Stomach smooth muscle (tissue), 2 donors: ENCODE results near the gene SHB.

ENCODE experiments used
- H3K27ac ChIP-seq: one replicate; pipeline ENCODE4 v1.7.0; 2013; ENCODE audit warnings: mild to moderate bottlenecking, low read length, inconsistent platforms
- H3K27me3 ChIP-seq, 2 donors: one replicate each; pipeline ENCODE4 v1.7.0; 2013; ENCODE audit warnings: low read length in 2 of 2; ENCODE audit not compliant: insufficient read depth in 2 of 2, control insufficient read depth in 1 of 2
- H3K36me3 ChIP-seq, 2 donors: one replicate each; pipeline ENCODE4 v1.7.0; 2013; ENCODE audit warnings: low read length in 2 of 2; ENCODE audit not compliant: control insufficient read depth in 2 of 2, insufficient read depth in 2 of 2
- H3K4me1 ChIP-seq: one replicate; pipeline ENCODE4 v1.7.0; 2013; ENCODE audit warnings: low read length; ENCODE audit not compliant: control insufficient read depth, insufficient read depth
- H3K4me3 ChIP-seq, 2 donors: one replicate each; pipeline ENCODE4 v1.7.0; 2013; ENCODE audit warnings: low read length in 2 of 2
- H3K9ac ChIP-seq, 2 donors: one replicate each; pipeline ENCODE4 v1.7.0; 2013; ENCODE audit warnings: low read length in 2 of 2, mild to moderate bottlenecking in 1 of 2
- H3K9me3 ChIP-seq, 2 donors: one replicate each; pipeline ENCODE4 v1.7.0; 2013; ENCODE audit warnings: low read length in 2 of 2; ENCODE audit not compliant: control insufficient read depth in 2 of 2
- donor health status: healthy.
- donor health status: Pancreatic carcinoma.

SHB gene

DNA sequence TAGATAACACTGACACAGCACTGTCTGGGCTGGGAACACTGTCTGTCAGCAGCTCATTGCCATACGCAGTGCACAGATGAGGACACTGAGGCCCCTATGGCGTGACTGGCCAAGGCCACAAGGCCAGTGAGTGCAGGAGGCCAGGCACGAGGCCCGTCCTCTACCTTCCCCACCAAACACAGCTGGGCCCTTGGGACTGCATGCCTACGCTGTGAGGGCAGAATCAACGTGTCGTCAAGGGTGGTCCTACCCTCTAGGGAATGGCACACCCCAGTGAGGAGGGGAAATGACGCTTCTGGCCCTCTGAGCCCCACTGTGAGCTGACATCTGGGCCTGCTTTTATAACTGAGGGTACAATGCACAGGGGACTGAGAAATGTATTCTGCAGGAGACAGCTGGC lies 123.0 kb downstream of the SHB start:
- peaks cover 34% of the 10 kb centered on the region for H3K4me1 ChIP-seq
- H3K36me3 ChIP-seq: peaks cover 5 to 24% of the 10 kb centered on the region in 2 donors
- H3K4me3 ChIP-seq: no peak overlapping the region

GRCh38 chr9:37944671-37945481 lies 124.2 kb downstream of the SHB start:
- peaks cover 4 to 22% of the 10 kb centered on the region in 2 donors for H3K36me3 ChIP-seq
- H3K9me3 ChIP-seq: no peaks in the 10 kb centered on the region
- H3K27me3 ChIP-seq: no peaks in the 10 kb centered on the region
- H3K27ac ChIP-seq: no peak overlapping the region
- H3K9ac ChIP-seq: no peak overlapping the region
- H3K4me3 ChIP-seq: no peak overlapping the region
- peaks cover 34% of the 10 kb centered on the region for H3K4me1 ChIP-seq

More for the DNA sequence above, 123.0 kb downstream of the SHB start:
- H3K9ac ChIP-seq: no peak overlapping the region
- no peak overlapping the region for H3K27ac ChIP-seq
- H3K27me3 ChIP-seq: no peaks in the 10 kb centered on the region
- H3K9me3 ChIP-seq: no peaks in the 10 kb centered on the region

- Histone ChIP-seq H3K9me3 (no peaks in the 10 kb centered on the region), H3K9ac (no peak overlapping the region), H3K27ac (peak overlapping the region; percentile 6), H3K36me3 (peaks cover 4 to 22% of the 10 kb centered on the region in 2 donors), H3K27me3 (no peaks in the 10 kb centered on the region), H3K4me3 (no peak overlapping the region), H3K4me1 (peaks cover 37% of the 10 kb centered on the region)
Measured at GRCh38 chr9:37944266-37944650, 124.8 kb downstream of the SHB start.

GRCh38 chr9:37943345-37944265 lies 125.4 kb downstream of the SHB start:
- Histone ChIP-seq H3K9ac (no peak overlapping the region), H3K4me1 (peaks cover 44% of the 10 kb centered on the region), H3K27me3 (no peaks in the 10 kb centered on the region), H3K27ac (peak overlapping the region; percentile 6), H3K4me3 (no peak overlapping the region), H3K36me3 (peaks cover 4 to 22% of the 10 kb centered on the region in 2 donors), H3K9me3 (no peaks in the 10 kb centered on the region)

GRCh38 chr9:37942621-37943344 lies 126.2 kb downstream of the SHB start:
- peaks cover 48% of the 10 kb centered on the region for H3K4me1 ChIP-seq

GRCh38 chr9:37941253-37941652 lies 127.8 kb downstream of the SHB start:
- Histone ChIP-seq H3K27ac (no peak overlapping the region), H3K27me3 (no peaks in the 10 kb centered on the region), H3K9me3 (no peaks in the 10 kb centered on the region), H3K9ac (no peak overlapping the region), H3K4me3 (no peak overlapping the region), H3K4me1 (peaks cover 48% of the 10 kb centered on the region), H3K36me3 (peaks cover 4 to 6% of the 10 kb centered on the region in 2 donors)

More at GRCh38 chr9:37942621-37943344, 126.2 kb downstream of the SHB start:
- no peaks in the 10 kb centered on the region for H3K9me3 ChIP-seq
- H3K27me3 ChIP-seq: no peaks in the 10 kb centered on the region
- H3K4me3 ChIP-seq: no peak overlapping the region
- H3K36me3 ChIP-seq: peaks cover 4 to 16% of the 10 kb centered on the region in 2 donors
- no peak overlapping the region for H3K9ac ChIP-seq
- no peak overlapping the region for H3K27ac ChIP-seq

DNA sequence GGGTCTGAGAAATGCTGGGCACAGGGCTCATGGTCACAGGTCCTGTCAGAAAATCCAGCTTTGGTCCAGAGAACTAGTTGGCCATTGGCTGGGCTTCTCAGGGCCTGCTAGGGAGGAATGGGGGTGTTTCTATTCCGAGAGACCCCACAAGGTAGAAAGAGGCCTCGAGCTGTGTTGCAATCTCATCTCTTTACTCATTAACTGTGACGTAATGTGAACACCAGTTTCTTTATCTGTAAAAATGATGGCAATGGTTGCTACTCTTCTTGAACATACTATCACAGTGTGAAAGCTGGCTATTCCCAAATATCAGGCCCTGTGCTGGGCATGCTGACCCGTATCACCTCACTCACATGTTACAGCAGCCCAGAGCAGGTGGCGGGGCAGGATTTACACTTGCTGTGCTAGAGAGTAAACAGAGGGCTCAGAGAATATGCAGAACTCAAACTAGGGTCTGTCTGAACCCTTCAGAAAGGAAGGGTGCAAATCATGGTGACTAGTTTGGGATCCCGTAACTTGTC lies 129.4 kb downstream of the SHB start:
- Histone ChIP-seq H3K4me1 (peaks cover 38% of the 10 kb centered on the region), H3K9me3 (no peaks in the 10 kb centered on the region), H3K9ac (no peak overlapping the region), H3K27me3 (no peaks in the 10 kb centered on the region), H3K4me3 (no peak overlapping the region), H3K27ac (no peak overlapping the region), H3K36me3 (peaks cover 0 to 4% of the 10 kb centered on the region in 2 donors)

- Histone ChIP-seq H3K27me3 (no peaks in the 10 kb centered on the region), H3K36me3 (peaks cover 0 to 4% of the 10 kb centered on the region in 2 donors), H3K9me3 (no peaks in the 10 kb centered on the region), H3K4me1 (peaks cover 24% of the 10 kb centered on the region), H3K9ac (peak overlapping the region in 1 of 2 donors; percentile 2), H3K27ac (no peak overlapping the region), H3K4me3 (no peak overlapping the region)
Measured at GRCh38 chr9:37938121-37938891, 130.7 kb downstream of the SHB start.

GRCh38 chr9:37937366-37937765 lies 131.7 kb downstream of the SHB start:
- H3K27me3 ChIP-seq: no peaks in the 10 kb centered on the region
- peaks cover 17% of the 10 kb centered on the region for H3K4me1 ChIP-seq
- H3K9me3 ChIP-seq: no peaks in the 10 kb centered on the region
- no peak overlapping the region for H3K27ac ChIP-seq
- peaks cover 0 to 4% of the 10 kb centered on the region in 2 donors for H3K36me3 ChIP-seq
- no peak overlapping the region for H3K4me3 ChIP-seq
- no peak overlapping the region for H3K9ac ChIP-seq
